ENCODE measurements around the gene RNF152.

The RNF152 gene

DNA sequence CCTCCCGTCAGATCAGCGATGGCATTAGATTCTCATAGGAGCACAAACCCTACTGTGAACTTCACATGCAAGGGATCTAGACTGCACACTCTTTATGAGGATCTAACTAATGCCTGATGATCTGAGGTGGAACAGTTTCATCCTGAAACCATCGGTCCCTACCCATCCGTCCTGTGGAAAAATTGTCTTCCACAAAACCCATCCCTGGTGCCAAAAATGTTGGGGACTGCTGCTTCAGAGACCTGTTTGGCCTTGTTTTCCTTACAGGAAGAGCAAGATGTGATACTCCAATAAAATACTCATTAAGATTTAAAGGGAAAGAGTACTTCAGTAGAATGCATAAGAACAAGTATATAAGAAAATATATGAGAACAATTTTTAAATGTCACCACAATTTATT, 71.1 kb downstream of the RNF152 start:
- Histone ChIP-seq H3K4me3 (replicated peaks; ENCODE audit: low read depth, low read length) (no peak overlapping the region), H3K36me3 (ENCODE audit: control insufficient read depth, insufficient read depth, low read length) (no peaks in the 10 kb centered on the region), H3K27me3 (replicated peaks; ENCODE audit: control insufficient read depth, insufficient read depth, low read length) (no peaks in the 10 kb centered on the region)
- TF ChIP-seq, protein P1, sequence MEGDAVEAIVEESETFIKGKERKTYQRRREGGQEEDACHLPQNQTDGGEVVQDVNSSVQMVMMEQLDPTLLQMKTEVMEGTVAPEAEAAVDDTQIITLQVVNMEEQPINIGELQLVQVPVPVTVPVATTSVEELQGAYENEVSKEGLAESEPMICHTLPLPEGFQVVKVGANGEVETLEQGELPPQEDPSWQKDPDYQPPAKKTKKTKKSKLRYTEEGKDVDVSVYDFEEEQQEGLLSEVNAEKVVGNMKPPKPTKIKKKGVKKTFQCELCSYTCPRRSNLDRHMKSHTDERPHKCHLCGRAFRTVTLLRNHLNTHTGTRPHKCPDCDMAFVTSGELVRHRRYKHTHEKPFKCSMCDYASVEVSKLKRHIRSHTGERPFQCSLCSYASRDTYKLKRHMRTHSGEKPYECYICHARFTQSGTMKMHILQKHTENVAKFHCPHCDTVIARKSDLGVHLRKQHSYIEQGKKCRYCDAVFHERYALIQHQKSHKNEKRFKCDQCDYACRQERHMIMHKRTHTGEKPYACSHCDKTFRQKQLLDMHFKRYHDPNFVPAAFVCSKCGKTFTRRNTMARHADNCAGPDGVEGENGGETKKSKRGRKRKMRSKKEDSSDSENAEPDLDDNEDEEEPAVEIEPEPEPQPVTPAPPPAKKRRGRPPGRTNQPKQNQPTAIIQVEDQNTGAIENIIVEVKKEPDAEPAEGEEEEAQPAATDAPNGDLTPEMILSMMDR (IDR thresholded peaks at IDR 0.05; ENCODE audit: insufficient read depth, low read length, poor library complexity, severe bottlenecking): no peak
- no peak for DNase-seq (ENCODE audit: extremely low read depth, insufficient read length)

DNA sequence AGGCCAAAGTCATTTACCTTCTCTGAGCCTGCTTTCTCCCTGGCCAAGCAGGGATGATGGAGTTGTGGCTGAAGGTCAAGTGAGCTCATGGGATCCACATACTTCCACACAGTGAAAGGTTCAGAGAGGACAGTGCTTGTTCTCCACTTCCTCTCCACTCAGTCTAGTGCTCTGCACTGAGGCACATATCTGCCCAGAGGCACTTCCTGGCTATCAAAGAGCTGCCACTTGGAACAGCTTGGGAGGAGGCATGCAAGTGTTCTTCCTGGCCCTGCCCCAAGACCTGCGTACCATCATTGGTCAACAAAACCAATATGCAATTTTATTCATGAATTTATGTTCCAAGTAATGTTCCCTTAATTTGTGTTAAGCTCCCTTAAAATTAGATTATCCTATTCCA, 71.9 kb downstream of the RNF152 start:
- no peak for DNase-seq (ENCODE audit: extremely low read depth, insufficient read length)
- Histone ChIP-seq H3K27me3 (replicated peaks; ENCODE audit: control insufficient read depth, insufficient read depth, low read length) (no peaks in the 10 kb centered on the region), H3K36me3 (ENCODE audit: control insufficient read depth, insufficient read depth, low read length) (no peaks in the 10 kb centered on the region), H3K4me3 (replicated peaks; ENCODE audit: low read depth, low read length) (no peak overlapping the region)
- TF ChIP-seq, protein P1 (IDR thresholded peaks at IDR 0.05; ENCODE audit: insufficient read depth, low read length, poor library complexity, severe bottlenecking): no peak

DNA sequence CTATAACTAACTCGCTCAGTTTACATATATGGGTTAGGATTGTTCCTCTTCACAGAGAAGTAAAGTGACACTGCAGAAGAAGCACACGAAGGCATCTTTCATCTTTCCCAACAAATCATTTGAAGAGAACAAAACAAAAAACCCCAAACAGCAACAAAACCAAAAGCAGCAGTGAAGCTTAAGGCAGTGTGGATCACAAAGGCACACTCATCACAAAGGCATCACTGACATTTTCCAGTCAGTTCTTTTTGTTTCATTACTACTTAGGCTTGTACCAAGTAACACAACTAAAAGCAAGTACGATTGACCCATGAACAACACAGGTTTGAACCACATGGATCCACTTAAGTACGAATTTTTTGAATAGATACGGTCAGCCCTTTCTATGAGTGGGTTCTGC, 75.7 kb downstream of the RNF152 start:
- Histone ChIP-seq H3K36me3 (ENCODE audit: control insufficient read depth, insufficient read depth, low read length) (no peaks in the 10 kb centered on the region), H3K4me3 (replicated peaks; ENCODE audit: low read depth, low read length) (no peak overlapping the region), H3K27me3 (replicated peaks; ENCODE audit: control insufficient read depth, insufficient read depth, low read length) (no peaks in the 10 kb centered on the region)
- DNase-seq (ENCODE audit: extremely low read depth, insufficient read length): no peak
- TF ChIP-seq, protein P1 (IDR thresholded peaks at IDR 0.05; ENCODE audit: insufficient read depth, low read length, poor library complexity, severe bottlenecking): no peak

DNA sequence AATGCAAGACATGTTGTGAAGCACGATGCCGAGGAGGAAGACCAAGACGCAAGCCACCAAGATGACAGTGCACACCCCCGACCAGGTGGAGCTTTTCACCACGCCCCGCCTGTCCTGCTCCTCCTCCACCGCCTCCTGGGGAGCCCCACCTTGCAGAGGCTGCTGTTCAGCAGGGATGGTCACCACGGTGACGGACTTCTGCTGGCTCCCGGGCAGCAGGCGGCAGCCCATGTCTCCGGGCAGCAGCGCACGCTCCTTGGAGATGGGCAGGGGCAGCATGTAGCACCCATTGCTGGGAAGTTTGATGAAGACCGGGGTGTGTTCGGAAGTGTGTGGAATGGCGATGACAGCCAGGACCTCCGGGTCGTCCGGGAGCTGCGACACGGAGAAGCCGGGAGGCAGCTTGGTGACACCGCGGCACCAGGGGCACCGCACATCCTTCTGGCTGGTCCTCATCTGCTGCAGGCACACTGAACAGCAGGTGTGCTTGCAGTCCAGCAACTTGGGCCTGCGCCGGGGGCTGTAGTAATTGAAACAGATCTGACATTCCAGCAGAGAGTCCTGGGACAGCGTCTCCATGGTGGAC, 76.8 kb downstream of the RNF152 start:
- TF ChIP-seq, protein P1 (IDR thresholded peaks at IDR 0.05; ENCODE audit: insufficient read depth, low read length, poor library complexity, severe bottlenecking): no peak
- DNase-seq (ENCODE audit: extremely low read depth, insufficient read length): no peak
- no peak overlapping the region for H3K4me3 ChIP-seq (replicated peaks; ENCODE audit: low read depth, low read length)
- H3K36me3 ChIP-seq (ENCODE audit: control insufficient read depth, insufficient read depth, low read length): no peaks in the 10 kb centered on the region
- H3K27me3 ChIP-seq (replicated peaks; ENCODE audit: control insufficient read depth, insufficient read depth, low read length): no peaks in the 10 kb centered on the region

DNA sequence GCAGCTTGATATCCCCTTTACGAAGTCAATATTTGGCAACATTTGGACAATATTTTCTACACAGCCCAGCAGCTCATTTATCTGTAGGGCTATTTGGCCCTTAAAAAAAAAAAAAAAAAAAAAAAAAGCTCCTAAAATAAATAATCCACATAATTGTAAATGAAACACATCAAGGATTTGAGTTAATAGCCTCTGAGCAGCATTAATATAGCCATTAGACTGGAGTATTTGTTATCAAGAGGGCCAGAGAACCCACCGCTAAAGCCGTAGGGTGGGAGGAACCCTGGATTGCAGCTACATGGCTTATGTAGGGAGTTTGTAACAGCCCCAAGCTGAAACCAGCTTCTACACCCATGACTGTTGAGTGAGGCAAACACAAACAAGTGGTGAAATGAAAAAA, 84.5 kb downstream of the RNF152 start:
- Histone ChIP-seq H3K4me3 (replicated peaks; ENCODE audit: low read depth, low read length) (no peak overlapping the region), H3K36me3 (ENCODE audit: control insufficient read depth, insufficient read depth, low read length) (no peaks in the 10 kb centered on the region), H3K27me3 (replicated peaks; ENCODE audit: control insufficient read depth, insufficient read depth, low read length) (no peaks in the 10 kb centered on the region)
- TF ChIP-seq, protein P1 (IDR thresholded peaks at IDR 0.05; ENCODE audit: insufficient read depth, low read length, poor library complexity, severe bottlenecking): no peak
- DNase-seq (ENCODE audit: extremely low read depth, insufficient read length): no peak

DNA sequence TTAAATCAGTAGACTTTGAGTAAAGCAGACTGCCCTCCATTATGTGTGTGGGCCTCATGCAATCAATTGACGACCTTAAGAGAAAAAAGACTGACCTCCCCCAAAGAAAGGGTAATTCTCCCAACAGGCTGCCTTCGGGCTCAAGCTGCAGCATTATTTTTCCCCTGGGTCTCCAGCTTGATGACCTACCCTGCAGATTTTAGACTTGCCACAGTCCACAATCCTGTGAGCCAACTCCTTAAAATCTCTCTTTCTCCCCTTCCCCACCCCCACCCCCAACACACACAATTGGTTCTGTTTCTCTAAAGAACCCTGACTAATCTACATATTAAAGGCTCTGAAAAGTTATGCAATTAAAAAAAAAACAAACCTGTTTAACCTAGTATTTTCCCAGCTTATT, 89.4 kb downstream of the RNF152 start:
- H3K27me3 ChIP-seq (replicated peaks; ENCODE audit: control insufficient read depth, insufficient read depth, low read length): no peaks in the 10 kb centered on the region
- H3K36me3 ChIP-seq (ENCODE audit: control insufficient read depth, insufficient read depth, low read length): no peaks in the 10 kb centered on the region
- TF ChIP-seq, protein P1 (IDR thresholded peaks at IDR 0.05; ENCODE audit: insufficient read depth, low read length, poor library complexity, severe bottlenecking): no peak
- no peak for DNase-seq (ENCODE audit: extremely low read depth, insufficient read length)
- no peak overlapping the region for H3K4me3 ChIP-seq (replicated peaks; ENCODE audit: low read depth, low read length)

Measured in GM06990 (cell line).